HepG2 (cell line): ENCODE data around the gene SLC34A3. TPM values are rescaled to one million over a fixed set of nuclear protein-coding genes. Genes with fewer than 3 reads are reported as not detected.

ENCODE experiments used
- ATRX ChIP-seq: sonication (generic); formaldehyde crosslinking; IDR thresholded peaks from 2 replicates; pipeline ENCODE4 v1.4.0; 2020; ENCODE audit warnings: missing genetic modification reagents, borderline replicate concordance
- BHLHE40 ChIP-seq: IDR thresholded peaks from 2 replicates; pipeline ENCODE4 v1.6.1; 2011; ENCODE audit warnings: low read length, improper control_type of control experiment
- CEBPB ChIP-seq: IDR thresholded peaks from 2 replicates; pipeline ENCODE4 v1.6.1; 2011; ENCODE audit warnings: low read depth, low read length, improper control_type of control experiment, borderline replicate concordance
- DZIP1 ChIP-seq: sonication (generic); formaldehyde crosslinking; IDR thresholded peaks from 2 replicates; pipeline ENCODE4 v1.5.0; 2020; ENCODE audit warnings: mild to moderate bottlenecking, missing genetic modification reagents
- FOXJ3 ChIP-seq: sonication (generic); formaldehyde crosslinking; IDR thresholded peaks from 2 replicates; pipeline ENCODE4 v1.4.0; 2020; ENCODE audit warnings: missing genetic modification reagents, mild to moderate bottlenecking, borderline replicate concordance
- GATAD2A ChIP-seq: IDR thresholded peaks from 2 replicates; pipeline ENCODE4 v1.6.1; 2016
- HMGXB3 ChIP-seq: sonication (generic); formaldehyde crosslinking; IDR thresholded peaks from 2 replicates; pipeline ENCODE4 v1.4.0; 2020; ENCODE audit warnings: missing genetic modification reagents, borderline replicate concordance
- IKZF1 ChIP-seq: fragments of 450-650 bp; IDR thresholded peaks from 2 replicates; pipeline ENCODE4 v1.7.1; 2016
- IRF2 ChIP-seq: IDR thresholded peaks from 2 replicates; pipeline ENCODE4 v1.6.1; 2018; ENCODE audit warnings: missing genetic modification reagents, missing compliant biosample characterization
- MTF2 ChIP-seq: sonication (generic); formaldehyde crosslinking; IDR thresholded peaks from 2 replicates; pipeline ENCODE4 v1.5.0; 2020; ENCODE audit warnings: missing genetic modification reagents, borderline replicate concordance
- NFATC3 ChIP-seq: sonication (generic); formaldehyde crosslinking; IDR thresholded peaks from 2 replicates; pipeline ENCODE4 v1.5.1; 2020; ENCODE audit warnings: mild to moderate bottlenecking, missing genetic modification reagents
- NFIB ChIP-seq: sonication (generic); formaldehyde crosslinking; IDR thresholded peaks from 2 replicates; pipeline ENCODE4 v1.9.0; 2021; ENCODE audit warnings: missing genetic modification reagents, mild to moderate bottlenecking, borderline replicate concordance
- NFRKB ChIP-seq: fragments of 450-650 bp; IDR thresholded peaks from 2 replicates; pipeline ENCODE4 v1.6.1; 2017
- SAP130 ChIP-seq: IDR thresholded peaks from 2 replicates; pipeline ENCODE4 v1.6.1; 2016; ENCODE audit warnings: low read depth
- U2AF2 ChIP-seq: fragments of 200-400 bp; formaldehyde crosslinking; IDR thresholded peaks from 2 replicates; pipeline ENCODE4 v1.6.1; 2017; ENCODE audit warnings: low read depth, mild to moderate bottlenecking, low read length
- ZBTB42 ChIP-seq: sonication (generic); formaldehyde crosslinking; IDR thresholded peaks from 2 replicates; pipeline ENCODE4 v1.5.0; 2020; ENCODE audit warnings: mild to moderate bottlenecking, missing genetic modification reagents
- ZFY ChIP-seq: sonication (generic); formaldehyde crosslinking; IDR thresholded peaks from 2 replicates; pipeline ENCODE4 v1.4.0; 2020; ENCODE audit warnings: missing genetic modification reagents
- ZNF234 ChIP-seq: sonication (generic); formaldehyde crosslinking; conservative IDR thresholded peaks from 2 replicates; pipeline ENCODE4 v1.5.1; 2020; ENCODE audit warnings: mild to moderate bottlenecking, missing genetic modification reagents
- ZNF331 ChIP-seq: sonication (generic); formaldehyde crosslinking; IDR thresholded peaks from 2 replicates; pipeline ENCODE4 v1.4.0; 2020; ENCODE audit warnings: missing genetic modification reagents
- ZNF337 ChIP-seq: sonication (generic); formaldehyde crosslinking; IDR thresholded peaks from 2 replicates; pipeline ENCODE4 v1.5.1; 2020; ENCODE audit warnings: missing genetic modification reagents, low read depth, mild to moderate bottlenecking, borderline replicate concordance
- ZNF598 ChIP-seq: sonication (generic); formaldehyde crosslinking; IDR thresholded peaks from 2 replicates; pipeline ENCODE4 v1.5.1; 2020; ENCODE audit warnings: mild to moderate bottlenecking, missing genetic modification reagents, borderline replicate concordance
- ZNF841 ChIP-seq: sonication (generic); formaldehyde crosslinking; IDR thresholded peaks from 2 replicates; pipeline ENCODE4 v1.8.1; 2023; ENCODE audit warnings: missing genetic modification reagents, borderline replicate concordance
- ZSCAN31 ChIP-seq: sonication (generic); formaldehyde crosslinking; IDR thresholded peaks from 2 replicates; pipeline ENCODE4 v1.5.0; 2020; ENCODE audit warnings: low read depth, mild to moderate bottlenecking, missing genetic modification reagents
- polyA plus RNA-seq, 8 experiments: library from polyadenylated mRNA; depleted of rRNA in 3 of 8; stranded (reverse) in 7 of 8; unstranded in 1 of 8; fragments of >200 nt; fragmentation: Illumina TruSeq in 4 of 8; extraction: Trizol in 4 of 8; gene quantifications; 2 replicates each; pipeline versions ENCODE4 v1.2.1 to v1.2.3, GENCODE V29; 2011 to 2016; ENCODE audit warnings: low read depth in 4 of 8, missing spikeins in 1 of 8, mixed read lengths in 1 of 8; ENCODE audit not compliant: insufficient read depth in 1 of 8
- total RNA-seq, 5 experiments: library from RNA; depleted of rRNA; stranded (reverse); fragments of >200 nt; fragmentation: Illumina TruSeq; extraction: Trizol; gene quantifications; 2 replicates each; pipeline ENCODE4 v1.2.3, GENCODE V29; 2016; ENCODE audit warnings: low read depth in 1 of 5

Gene SLC34A3
- total and polyA plus RNA-seq, 2 of the 13 experiments (the other 11 are each of a cell fraction or from before 2014, with no cell fraction given) = 0.07 to 1.0 TPM

DNA sequence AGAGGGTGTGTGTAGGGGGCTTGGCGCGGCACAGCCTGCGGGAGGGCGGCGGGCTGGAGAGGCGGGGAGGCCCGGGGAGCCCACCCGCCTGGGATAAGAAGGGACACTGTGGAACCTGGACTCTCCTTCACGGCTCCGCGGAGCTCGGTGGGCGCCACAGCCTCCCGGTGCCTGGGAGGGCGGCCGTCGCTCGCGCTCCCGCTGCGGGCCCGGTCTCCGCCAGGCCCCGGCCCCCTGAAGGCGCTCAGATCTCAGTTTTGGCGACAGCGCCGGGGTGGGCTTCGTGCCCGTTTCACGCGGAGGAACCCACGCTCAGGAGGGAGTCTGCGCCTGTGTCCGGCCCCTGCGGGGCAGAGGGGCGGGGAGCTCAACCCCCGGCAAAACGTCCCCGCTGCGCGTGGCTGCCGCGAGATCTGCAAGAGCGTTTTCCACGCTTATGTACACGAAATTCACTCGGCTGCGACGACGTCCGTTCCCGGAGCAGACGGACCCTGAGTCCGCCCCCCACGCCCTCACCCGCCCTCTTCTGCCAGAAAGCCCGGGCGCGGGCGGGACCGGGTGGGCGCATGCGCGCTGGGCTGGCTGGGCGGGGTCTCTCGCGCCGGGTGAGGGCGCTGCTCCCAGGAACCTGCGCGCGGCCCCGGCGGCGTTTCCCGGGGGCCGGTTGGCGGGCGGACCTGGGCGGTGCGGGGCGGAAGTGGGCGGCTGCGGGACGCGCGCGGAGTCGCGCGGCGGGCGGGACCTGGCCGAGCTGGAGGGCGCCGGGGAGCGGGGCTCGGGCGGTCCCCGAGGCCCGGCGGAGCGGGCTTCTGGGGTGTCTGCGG lies 24.1 kb downstream of the SLC34A3 start, which contains the start of gene NELFB (continued):
- peak; percentile 63 for TF ChIP-seq ZFY (CRISPR knock-in tag)
- TF ChIP-seq U2AF2 = no peak
- no peak for TF ChIP-seq MTF2 (CRISPR knock-in tag)
- TF ChIP-seq NFATC3 = no peak
- no peak for TF ChIP-seq NFRKB
- 0 out of 2 replicates have a peak, but pooled peaks have one; percentile 18 for TF ChIP-seq ZNF234 (CRISPR knock-in tag)
- no peak for TF ChIP-seq ZSCAN31
- TF ChIP-seq ZNF331 (CRISPR knock-in tag) = 0 out of 2 replicates have a peak, but pooled peaks have one; percentile 1
- TF ChIP-seq DZIP1 = 0 out of 2 replicates have a peak, but pooled peaks have one; percentile 27
- peak; percentile 59; the same call in 1 of the 2 replicates for TF ChIP-seq SAP130
- TF ChIP-seq NFIB = no peak
- no peak for TF ChIP-seq IKZF1
- peak; percentile 79 for TF ChIP-seq ZNF841 (CRISPR knock-in tag)
- TF ChIP-seq HMGXB3 = 0 out of 2 replicates have a peak, but pooled peaks have one; percentile 18
- TF ChIP-seq GATAD2A (CRISPR knock-in tag) = 0 out of 2 replicates have a peak, but pooled peaks have one; percentile 13
- no peak for TF ChIP-seq ZNF598 (CRISPR knock-in tag)
- TF ChIP-seq FOXJ3 (CRISPR knock-in tag) = no peak
- no peak for TF ChIP-seq CEBPB
- TF ChIP-seq ATRX = no peak
- no peak for TF ChIP-seq BHLHE40
- no peak for TF ChIP-seq IRF2 (CRISPR knock-in tag)
- TF ChIP-seq ZNF337 (CRISPR knock-in tag) = no peak
- 0 out of 2 replicates have a peak, but pooled peaks have one; percentile 21 for TF ChIP-seq ZBTB42
